Muscle of arm (tissue), 12 donors: ENCODE measurements around the gene ERRFI1. TPM values are rescaled to one million over a fixed set of nuclear protein-coding genes. Genes with fewer than 3 reads are reported as not detected.

Experiments
- DNase-seq: peaks from one replicate; pipeline ENCODE4 v3.0.0-alpha.2; 2013
- polyA plus RNA-seq, 12 donors: library from polyadenylated mRNA; unstranded; fragments of 120-200 nt; gene quantifications; one replicate each; pipeline ENCODE4 v1.2.1, GENCODE V29; 2013; ENCODE audit not compliant: insufficient read length in 12 of 12

ERRFI1 gene
- polyA plus RNA-seq, 12 donors, result 5.5 to 26.0 (median 7.5) TPM; not detected in 1

DNA sequence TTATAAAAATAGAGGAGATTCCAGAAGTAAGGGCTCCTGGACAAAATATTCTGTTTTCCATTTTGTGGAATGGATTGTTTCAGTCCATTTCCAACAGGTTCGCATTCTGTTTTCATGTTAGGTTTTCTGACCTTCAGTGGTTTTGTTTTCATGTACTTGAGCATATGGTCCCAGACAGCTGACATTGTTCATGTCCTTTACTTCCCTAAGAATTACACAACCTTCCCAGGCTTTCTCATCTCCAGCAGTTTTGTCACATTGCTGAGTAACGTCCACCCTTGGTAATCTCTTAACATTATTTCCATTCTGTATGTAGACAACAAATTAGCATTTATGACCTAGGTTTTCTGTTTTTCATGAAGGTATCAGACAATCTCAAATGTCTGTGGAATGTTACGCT is 21.0 kb upstream of the ERRFI1 start:
- no peak for DNase-seq

DNA sequence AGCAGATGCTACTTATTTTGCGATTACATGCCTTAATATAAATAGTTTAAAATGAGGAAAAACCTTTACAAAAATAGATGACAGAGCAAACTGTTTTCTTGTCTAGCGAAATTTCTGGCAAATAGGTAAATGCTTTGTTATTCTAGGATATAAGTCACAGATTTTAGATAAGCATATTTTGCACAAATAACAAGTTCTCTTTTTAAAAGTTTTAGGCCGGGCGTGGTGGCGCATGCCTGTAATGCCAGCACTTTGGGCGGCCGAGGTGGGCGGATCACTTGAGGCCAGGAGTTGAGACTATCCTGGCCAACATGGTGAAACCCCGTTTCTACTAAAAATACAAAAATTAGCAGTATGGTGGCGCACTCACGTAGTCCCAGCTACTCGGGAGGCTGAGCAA is 20.3 kb upstream of the ERRFI1 start:
- no peak for DNase-seq

DNA sequence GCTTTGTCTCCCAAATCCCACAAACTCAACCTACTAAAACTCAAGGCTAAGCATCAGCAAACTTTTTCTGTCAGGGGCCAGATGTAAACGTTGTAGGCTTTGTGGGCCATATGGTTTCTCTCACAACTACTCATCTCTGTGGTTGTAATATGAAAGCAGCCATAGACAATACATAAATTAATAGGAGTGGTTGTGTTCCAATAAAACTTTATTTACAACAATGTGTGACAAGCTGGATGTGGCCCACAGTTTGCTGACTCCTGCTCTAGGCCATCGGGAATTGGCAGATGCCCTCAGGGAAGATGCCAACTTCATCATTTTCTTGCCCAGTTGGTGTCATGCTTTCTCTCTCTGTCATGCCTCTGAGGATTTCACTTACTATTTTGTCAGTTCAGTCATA is 17.5 kb upstream of the ERRFI1 start:
- DNase-seq, result no peak

DNA sequence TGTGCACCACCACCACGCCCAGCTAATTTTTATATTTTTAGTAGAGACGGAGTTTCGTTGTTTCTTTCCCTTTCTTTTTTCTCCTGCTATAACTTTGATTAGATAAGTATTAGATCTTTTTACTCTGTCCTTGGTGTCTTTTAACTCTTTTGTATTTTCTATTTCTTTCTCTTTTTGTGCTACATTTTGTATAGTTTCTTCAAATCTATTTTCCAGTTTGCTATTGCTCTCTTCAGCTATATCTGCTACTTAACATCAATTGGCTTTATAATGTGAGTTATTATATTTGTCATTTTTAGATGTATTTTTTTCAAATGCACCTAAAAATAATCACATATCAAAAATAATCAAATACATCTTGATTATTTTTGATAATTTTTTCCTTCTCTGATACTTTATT is 16.0 kb upstream of the ERRFI1 start:
- no peak for DNase-seq

DNA sequence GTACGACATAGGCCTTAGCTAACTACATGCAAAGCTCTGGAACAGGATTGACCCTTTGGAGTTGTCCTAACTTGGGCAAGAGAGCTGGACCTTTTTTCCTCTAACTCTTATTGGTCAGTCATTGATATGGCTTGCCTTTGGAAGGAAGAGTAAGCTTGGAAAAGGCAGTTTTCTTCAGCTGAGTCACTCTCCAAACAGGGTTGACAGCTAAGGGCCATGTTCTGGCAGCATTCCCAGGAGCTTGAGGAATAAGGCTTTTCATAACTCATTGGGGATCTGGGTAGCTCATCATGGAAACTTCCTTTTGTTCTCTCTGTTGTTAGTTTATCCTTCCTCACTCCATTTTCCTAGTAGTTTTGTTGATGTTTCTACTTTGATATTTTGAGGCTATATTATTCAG is 14.5 kb upstream of the ERRFI1 start:
- no peak for DNase-seq

DNA sequence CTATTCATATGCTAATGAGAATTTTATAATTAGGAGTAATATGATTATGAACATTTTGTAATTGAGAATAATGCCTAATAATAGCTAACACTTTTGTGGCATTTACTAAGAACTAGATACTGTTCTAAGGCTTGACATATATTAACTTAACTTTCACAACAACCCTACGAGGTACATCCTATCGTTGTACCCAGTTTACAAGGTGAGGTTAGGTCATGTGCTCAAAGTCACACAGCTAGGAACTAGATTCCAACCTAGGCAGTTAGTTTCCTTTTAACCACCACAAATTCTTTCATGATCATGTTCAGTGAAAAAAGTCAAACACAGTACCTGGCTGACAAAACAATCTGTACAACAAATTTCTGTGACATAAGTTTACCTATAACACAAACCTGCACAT is 13.0 kb upstream of the ERRFI1 start:
- no peak for DNase-seq

DNA sequence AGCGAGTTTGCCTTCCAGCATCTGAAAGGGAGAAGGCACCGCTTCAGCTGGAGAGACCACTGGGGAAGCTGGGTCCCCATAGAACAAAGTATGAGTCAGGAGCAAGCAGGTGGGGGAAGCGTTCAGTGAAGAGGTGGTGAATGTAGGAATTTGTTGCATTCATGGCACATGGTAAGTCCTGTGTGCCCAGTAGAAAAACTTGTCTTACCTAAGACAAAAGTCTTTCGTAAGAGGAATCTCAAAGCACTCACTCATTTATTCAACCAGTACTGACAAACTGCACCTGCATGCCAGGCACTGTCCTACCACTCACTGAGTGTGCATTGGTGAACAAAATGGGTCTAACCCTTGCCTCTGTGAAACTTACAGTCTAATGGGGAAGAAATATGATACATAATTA is 9.2 kb upstream of the ERRFI1 start:
- no peak for DNase-seq

DNA sequence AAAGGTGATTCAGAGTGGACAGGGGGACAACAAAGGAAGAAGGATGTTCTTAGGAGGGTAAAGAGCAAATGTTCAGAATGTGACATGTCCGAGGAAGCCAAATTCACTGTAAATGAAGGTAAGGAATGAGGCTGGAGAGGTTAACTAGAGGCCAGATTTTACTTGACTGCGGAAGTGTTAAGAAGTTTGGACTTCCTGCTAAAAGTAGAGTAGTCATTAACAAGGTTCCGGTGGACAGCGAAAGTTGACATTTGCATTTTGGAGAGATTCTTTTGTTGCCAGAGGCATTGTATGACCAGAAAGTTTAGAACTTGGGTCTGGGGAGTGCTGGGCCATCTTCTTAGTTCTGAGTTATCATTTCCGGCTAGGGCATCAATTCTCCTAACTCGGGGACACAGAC is 7.2 kb upstream of the ERRFI1 start:
- no peak for DNase-seq

DNA sequence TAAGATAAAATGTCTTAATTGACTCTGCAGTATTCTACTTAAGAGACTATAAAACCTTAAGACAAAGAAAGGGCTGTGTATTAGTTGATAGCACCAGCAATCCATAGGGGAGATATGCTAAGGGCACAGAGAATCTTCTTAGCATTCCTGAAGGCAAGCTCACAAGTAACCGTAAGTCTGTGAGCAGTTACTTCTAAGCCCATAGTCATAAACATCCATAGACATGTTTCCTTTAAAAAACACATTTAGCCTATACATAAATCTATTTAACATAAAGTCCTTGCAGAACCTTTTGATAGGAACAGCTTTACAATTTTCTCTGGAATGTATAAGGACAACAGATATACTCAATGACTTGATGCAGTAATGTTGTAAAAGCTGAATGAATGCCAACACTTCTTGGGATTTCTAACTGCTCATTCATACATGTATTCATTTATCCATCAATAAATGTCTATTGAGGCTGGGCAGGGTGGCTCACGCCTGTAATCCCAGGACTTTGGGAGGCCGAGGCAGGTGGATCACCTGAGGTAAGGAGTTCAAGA is 6.3 kb upstream of the ERRFI1 start:
- no peak for DNase-seq

DNA sequence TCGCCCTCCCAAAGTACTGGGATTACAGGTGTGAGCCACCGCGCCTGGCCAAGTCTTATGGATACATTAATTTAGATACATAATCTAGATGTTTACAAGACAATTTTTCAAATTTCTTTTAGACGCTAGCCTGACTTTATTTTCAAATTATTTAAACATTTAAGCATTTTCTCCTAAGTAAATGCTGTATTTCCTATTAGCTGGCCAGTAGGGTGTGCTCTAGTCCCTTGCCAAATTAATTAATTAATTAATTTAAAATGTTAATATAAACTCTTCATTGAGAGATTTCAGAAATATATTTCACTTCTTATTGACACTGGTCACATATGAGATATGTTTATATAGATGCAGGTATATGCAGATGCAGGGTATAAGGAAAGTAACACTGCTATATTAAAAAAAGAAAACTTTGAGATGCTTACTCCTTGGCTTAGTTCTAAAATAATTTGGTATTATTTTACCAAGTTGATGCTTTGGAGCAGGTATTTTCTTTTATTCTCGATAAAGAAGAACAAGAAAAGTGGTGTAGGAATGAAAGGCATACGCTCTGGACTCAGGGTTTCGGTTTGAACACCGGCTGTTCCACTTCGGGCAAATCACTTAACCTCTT is 5.2 kb upstream of the ERRFI1 start:
- DNase-seq, result no peak

DNA sequence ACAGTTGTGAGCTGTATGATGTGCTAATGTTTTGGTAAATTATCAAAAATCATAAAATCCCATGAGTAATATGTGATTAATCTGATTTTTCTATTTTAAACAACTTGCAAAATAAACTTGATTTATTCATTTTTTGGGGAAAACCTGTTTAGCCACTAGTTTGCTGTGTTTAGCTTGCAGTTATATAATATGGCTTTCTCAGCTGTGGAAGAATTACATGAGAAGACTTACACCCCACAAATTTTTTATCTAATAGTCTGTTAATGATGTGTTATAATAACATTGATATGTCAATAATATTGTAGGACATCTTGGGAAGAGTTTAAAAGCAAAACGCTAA is 2.4 kb upstream of the ERRFI1 start:
- no peak for DNase-seq

DNA sequence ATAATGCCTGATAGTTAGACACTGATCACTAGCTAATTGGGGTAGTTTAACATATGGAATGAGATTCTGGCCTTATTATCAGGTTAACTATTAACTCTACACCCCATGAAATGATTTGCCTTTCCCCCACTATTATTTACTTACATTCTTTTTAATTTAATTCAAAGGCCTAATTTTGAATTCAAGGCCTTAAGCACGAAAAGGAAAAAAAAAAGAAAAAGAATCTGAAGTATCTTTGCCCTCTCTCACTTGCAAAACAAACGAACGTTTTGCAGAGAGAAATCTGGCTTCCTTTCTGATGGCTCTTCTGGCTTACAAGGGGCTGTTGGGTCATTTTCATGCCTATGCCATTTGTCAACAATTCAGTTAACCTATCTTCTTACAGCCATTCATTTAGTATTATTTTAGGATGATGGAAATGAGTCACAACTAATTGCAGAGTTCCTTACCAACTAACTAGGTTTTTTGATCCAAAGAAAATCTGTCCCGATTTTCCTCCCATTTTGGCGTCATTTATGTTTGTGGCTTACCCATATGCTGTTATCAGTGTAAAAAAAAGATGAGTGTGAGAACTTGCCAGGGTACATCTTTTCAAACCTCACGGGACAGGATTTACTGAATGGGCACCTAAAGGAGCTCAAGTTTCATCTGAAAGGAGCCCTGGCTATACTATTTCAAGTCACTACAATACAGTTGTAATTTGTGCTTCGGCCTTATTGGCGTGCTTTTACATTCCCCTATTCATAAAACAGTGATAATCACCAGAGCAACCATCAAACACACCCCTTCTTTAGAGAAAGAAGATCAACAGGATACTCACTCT is 1.9 kb upstream of the ERRFI1 start:
- DNase-seq, result no peak

DNA sequence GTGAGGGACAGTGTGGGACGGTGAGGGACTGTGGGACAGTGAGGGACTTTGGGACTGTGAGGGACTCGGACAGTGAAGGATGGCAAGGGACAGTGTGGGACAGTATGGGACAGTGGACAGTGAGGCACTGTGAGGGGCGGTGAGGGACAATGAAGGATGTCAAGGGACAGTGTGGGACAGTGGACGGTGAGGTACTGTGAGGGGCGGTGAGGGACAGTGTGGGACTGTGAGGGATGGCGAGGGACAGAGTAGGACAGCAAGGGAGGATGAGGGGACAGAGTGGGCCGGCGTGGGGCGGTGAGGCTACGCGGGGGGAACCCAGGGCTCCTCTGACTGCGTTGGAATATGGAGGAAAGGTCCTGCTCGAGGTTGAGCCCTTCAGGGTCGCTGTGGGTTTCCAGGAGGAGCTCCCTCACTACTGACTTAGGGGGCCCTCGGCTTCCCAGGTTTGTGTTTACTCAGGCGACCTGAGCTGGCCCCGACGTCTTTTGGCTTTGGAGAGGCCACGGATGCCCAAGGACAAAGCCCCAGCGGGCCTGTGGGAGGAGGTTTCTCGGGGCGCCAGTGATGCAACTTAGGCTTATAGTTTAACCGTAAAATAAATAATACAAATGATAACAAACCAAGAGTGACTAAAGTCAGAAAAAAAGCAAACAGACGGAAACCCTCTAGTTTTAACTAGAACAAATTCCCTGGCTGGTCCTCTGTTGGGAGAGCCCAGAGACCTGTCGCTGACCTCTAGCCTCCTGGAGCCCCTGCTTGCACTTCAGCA is 1.1 kb upstream of the ERRFI1 start:
- DNase-seq, result no peak

DNA sequence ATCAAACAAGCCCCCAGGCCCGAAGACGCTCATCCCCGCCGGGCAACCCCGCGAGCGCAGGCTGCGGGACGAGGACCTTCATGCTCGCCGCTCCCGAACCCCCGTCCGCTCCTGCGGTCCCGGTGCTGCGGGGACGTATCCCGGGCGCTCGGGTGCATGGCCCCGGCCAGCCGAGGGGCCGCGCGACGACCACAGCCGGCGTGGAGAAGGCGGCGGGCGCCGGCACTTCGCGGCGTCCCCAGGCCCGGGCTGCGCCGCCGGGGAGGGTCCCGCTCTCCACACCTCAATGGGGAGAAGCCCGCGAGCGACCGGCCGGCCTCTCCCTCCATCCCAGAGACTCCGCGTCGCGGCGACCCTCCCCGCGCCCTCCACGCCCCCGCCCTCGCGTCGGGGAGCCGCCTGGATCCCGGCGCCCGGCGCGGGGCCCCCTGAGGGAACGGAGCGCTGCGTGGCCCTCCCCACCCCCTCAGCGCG is 401 bp downstream of the ERRFI1 start:
- no peak for DNase-seq

DNA sequence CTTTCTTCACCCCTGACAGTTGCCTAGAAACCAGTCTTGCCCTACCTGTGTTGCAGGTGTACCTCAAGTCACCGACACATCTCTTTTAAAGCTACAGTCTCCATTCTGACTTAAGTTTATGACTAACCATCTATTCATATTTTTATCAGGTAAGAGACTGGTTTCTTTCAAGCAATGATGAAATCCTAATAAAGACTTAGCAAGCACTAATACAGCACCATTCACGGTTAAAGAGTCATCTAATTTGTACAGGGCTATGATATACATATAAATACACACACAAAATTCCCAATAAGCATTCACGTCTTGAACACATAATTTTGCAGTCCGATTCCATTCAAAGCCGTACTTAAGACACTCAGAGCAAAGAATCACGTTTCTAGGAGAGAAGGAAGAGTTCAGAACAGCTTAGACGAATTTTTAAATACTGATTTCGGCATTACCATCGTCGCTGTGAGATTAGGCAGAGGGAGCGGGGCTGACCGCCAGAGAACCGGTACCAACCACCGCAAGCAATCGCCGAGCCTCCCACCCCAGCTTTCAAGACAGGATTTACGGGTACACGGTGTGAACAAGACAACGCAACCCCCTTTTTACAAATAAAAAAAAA is 943 bp downstream of the ERRFI1 start:
- DNase-seq, result no peak

DNA sequence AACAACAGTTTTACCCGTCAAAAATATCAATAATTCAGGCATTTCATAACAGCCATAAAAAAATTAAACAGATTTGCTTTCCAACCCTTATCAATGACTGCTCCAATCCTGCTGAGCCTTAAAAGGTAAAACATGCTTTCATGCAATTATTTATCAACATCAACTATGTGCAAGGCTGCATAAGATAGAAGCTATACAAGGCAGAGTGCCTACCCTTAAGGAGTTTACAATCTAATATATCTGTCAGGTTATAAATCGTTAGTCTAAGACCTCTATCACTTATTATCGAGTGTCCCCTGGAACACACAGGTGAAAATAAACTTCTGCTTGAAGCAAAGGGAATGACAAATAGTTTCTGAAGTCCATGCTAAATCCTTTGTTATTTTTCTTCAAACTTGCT is 1.8 kb downstream of the ERRFI1 start:
- DNase-seq, result no peak

DNA sequence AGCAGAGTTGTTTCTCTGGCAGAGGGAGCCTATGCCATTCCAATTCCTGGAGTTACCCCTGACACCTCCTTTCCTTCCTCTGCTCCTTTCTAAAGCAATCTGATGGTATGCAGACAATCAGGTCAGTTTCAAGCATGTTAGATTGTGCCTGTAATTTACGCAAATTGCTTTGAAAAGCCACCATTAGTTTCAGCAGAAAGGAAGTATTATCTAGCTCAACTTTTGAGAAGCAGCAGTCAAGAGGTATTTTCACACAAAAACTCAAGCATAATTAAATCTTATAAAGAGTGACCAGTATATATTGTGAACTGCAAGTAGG is 2.2 kb downstream of the ERRFI1 start:
- no peak for DNase-seq

DNA sequence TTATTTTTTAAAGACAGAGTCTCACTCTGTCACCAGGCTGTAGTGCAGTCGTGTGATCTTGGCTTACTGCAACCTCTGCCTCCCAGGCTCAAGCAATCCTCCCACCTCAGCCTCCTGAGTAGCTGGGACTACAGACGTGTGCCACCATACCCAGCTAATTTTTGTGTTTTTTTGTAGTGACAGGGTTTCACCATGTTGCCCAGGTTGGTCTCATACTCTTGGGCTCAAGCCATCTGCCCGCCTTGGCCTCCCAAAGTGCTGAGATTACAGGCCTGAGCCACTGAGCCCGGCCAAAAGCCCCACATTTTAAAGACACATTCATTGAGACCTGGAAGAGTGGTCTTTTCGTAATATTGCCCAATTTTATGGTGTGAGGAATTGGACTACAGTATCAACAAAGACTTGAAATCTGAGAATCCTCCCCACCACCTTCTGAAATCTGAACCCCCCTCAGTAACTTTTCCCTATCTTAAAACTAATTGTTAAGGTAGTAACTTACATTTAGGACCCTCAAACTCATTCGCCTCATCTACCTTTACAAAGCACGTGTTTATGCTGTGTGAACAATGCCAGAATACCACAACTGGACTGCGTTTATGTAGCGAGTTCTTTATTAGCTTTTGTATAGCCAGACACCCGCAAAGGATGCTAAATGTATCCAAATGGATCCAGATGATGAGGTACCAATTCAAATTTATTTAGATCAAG is 2.7 kb downstream of the ERRFI1 start:
- no peak for DNase-seq

DNA sequence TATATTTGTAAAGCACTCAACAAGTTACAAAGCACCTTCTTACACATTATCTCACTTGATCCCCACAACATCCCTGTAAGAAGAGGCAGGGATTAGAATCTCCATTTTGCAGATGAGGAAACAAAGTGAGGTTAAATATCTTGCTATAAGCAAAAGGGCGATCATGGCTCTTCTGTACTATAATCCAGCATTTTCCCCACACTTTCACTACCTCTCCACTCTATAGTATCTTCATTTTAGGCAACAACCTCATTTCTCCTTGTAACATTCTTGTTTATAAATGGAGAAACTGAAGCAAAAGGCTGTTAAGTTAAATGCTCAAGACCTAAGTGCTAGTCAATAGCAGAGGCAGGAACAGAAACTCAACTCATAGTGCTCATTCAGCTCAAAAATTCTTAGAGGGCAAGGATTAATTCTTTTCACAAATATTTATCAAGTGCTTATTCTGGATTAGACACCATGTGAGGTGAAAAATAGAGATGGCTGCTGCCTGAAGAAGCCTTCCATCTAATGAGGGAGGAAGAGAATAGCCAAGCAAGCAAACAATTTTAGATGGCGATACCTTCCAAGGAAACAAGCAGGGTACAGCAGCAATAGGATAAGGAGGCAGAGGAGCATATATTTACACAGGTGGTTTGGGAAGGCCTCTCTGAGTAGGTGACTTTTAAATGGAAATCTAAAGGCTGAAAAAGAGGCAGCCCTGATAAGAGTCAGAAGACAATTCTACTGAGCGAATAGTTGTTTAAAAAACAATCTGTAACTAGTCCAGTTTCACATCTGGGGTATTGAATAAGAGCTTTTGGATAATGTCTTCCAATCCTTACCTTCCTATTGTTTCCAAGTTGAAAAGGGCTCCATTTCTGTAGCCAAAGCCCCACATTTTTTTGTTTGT is 3.5 kb downstream of the ERRFI1 start:
- no peak for DNase-seq

DNA sequence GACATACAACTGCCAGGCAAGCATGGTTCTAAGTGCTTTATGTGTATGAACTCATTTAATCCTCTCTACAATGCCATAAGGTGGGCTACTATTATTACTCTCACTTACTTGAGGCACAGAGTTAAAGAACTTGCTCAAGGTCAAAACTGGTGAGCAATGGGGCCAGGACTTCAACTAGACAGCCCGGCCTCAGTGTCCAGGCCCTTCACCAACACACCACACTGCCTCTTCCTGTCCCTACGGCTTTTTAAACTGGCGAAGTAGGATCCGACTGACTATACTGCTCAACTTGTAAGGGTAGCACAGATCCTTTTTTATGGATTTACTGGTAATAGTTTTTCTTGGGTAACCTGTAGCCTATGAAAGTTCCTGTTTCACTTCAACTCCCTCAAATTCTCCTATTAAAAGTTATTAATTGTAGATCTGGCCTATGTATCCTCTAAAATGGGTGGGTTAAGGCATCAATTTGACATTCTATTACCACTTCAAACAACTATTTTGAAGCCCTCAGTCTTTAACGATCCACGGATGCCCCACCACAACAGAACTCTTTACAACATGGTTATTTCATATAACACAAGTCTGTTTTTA is 4.3 kb downstream of the ERRFI1 start:
- no peak for DNase-seq
